H1 (cell line): ENCODE measurements around the gene SLC25A21. TPM values are rescaled to one million over a fixed set of nuclear protein-coding genes. Genes with fewer than 3 reads are reported as not detected.

Experiments used
- CTCF ChIA-PET: fragments of 300-600 bp; sonication (Branson Sonifier 250); formaldehyde crosslinking; loops from one replicate; lab custom pipeline; 2021; ENCODE audit not compliant: partially characterized antibody; lab: Charles Lee
- POLR2A ChIA-PET: fragments of 300-600 bp; sonication (Branson Sonifier 250); formaldehyde crosslinking; loops from one replicate; lab custom pipeline; 2021; ENCODE audit warnings: inconsistent platforms; ENCODE audit not compliant: partially characterized antibody; lab: Charles Lee
- DNase-seq, 2 experiments: peaks; one replicate each; pipeline versions ENCODE4 v3.0.0 to v3.0.0-alpha.2; 2010 to 2022; ENCODE audit warnings: low spot score in 2 of 2, low read depth in 1 of 2, mixed read lengths in 1 of 2
- FAIRE-seq: peaks from 2 replicates; lab custom pipeline; 2011; peaks lifted over from hg19 to GRCh38; lab: Jason Lieb, UNC
- H2AFZ ChIP-seq: 2 replicates; pipeline ENCODE4 v1.8.1; 2012; ENCODE audit warnings: low read length, inconsistent platforms
- H2AK5ac ChIP-seq: 2 replicates; pipeline ENCODE4 v1.6.1; 2013; ENCODE audit warnings: low read depth, low read length
- H2BK120ac ChIP-seq: replicated peaks from 2 replicates; pipeline ENCODE3; 2013; ENCODE audit warnings: low read depth, low read length, inconsistent platforms
- H2BK12ac ChIP-seq: 2 replicates; pipeline ENCODE4 v1.6.1; 2013; ENCODE audit warnings: low read depth, low read length
- H2BK15ac ChIP-seq: 2 replicates; pipeline ENCODE4 v1.6.1; 2013; ENCODE audit warnings: low read length
- H2BK20ac ChIP-seq: 2 replicates; pipeline ENCODE4 v1.6.1; 2013; ENCODE audit warnings: low read length
- H2BK5ac ChIP-seq: 2 replicates; pipeline ENCODE4 v1.6.1; 2013; ENCODE audit warnings: low read depth, low read length
- H3K14ac ChIP-seq: 2 replicates; pipeline ENCODE4 v1.6.1; 2013; ENCODE audit warnings: inconsistent platforms; ENCODE audit not compliant: insufficient read length
- H3K18ac ChIP-seq: 2 replicates; pipeline ENCODE4 v1.6.1; 2013; ENCODE audit warnings: low read length; ENCODE audit errors: extremely low read depth
- H3K23ac ChIP-seq: 2 replicates; pipeline ENCODE4 v1.6.1; 2013; ENCODE audit warnings: inconsistent platforms; ENCODE audit not compliant: insufficient read length
- H3K23me2 ChIP-seq: 2 replicates; pipeline ENCODE4 v1.6.1; 2013; ENCODE audit warnings: low read depth, low read length
- H3K27ac ChIP-seq: 2 replicates; pipeline ENCODE4 v1.6.1; 2011; ENCODE audit warnings: low read depth, low read length, inconsistent platforms
- H3K27me3 ChIP-seq, 4 experiments: replicated peaks in 1 of 4; 1 replicate in 1 of 4; 2 replicates in 3 of 4; pipeline versions ENCODE4 v1.6.1 to v1.8.1; 2011 to 2013; ENCODE audit warnings: low read length in 3 of 4, mild to moderate bottlenecking in 3 of 4, inconsistent platforms in 2 of 4, mixed read lengths in 2 of 4, moderate library complexity in 1 of 4; ENCODE audit not compliant: control insufficient read depth in 3 of 4, insufficient read depth in 3 of 4; ENCODE audit errors: extremely low read depth in 1 of 4
- H3K36me3 ChIP-seq, 4 experiments: 2 replicates each; pipeline versions ENCODE4 v1.6.1 to v1.8.1; 2011 to 2013; ENCODE audit warnings: mild to moderate bottlenecking in 4 of 4, low read length in 3 of 4, moderate library complexity in 2 of 4, control low read depth in 1 of 4, inconsistent platforms in 1 of 4; ENCODE audit not compliant: insufficient read depth in 4 of 4, control insufficient read depth in 2 of 4
- H3K4ac ChIP-seq: replicated peaks from 2 replicates; pipeline ENCODE3; 2013; ENCODE audit warnings: low read length, low read depth, mixed read lengths, inconsistent platforms; ENCODE audit not compliant: insufficient read length
- H3K4me1 ChIP-seq, 4 experiments: replicated peaks in 1 of 4; 1 replicate in 1 of 4; 2 replicates in 3 of 4; pipeline versions ENCODE4 v1.6.1 to v1.8.1; 2011 to 2013; ENCODE audit warnings: low read length in 3 of 4, inconsistent platforms in 2 of 4, mixed read lengths in 1 of 4; ENCODE audit not compliant: insufficient read depth in 4 of 4, control insufficient read depth in 3 of 4
- H3K4me2 ChIP-seq, 2 experiments: 2 replicates each; pipeline versions ENCODE4 v1.6.1 to v1.8.1; 2011 to 2013; ENCODE audit warnings: low read depth in 2 of 2, low read length in 2 of 2, control low read depth in 1 of 2, inconsistent platforms in 1 of 2, mild to moderate bottlenecking in 1 of 2; ENCODE audit not compliant: insufficient read depth in 1 of 2
- H3K4me3 ChIP-seq, 4 experiments: fragments of 200-600, 300-600 bp in 1 of 4; sonication (generic), shearing (Covaris generic), sonication (Bioruptor Twin) in 1 of 4; 2 replicates each; pipeline versions ENCODE4 v1.5.1 to v1.8.1; 2011 to 2016; ENCODE audit warnings: low read length in 4 of 4, low read depth in 3 of 4, control low read depth in 2 of 4, inconsistent platforms in 2 of 4, mild to moderate bottlenecking in 2 of 4, mixed read lengths in 1 of 4, moderate library complexity in 1 of 4; ENCODE audit not compliant: insufficient read depth in 2 of 4; ENCODE audit errors: extremely low read depth in 1 of 4
- H3K56ac ChIP-seq: replicated peaks from 2 replicates; pipeline ENCODE3; 2013; ENCODE audit warnings: low read depth, mild to moderate bottlenecking, mixed read lengths, low read length, inconsistent platforms; ENCODE audit not compliant: insufficient read length
- H3K79me1 ChIP-seq: 2 replicates; pipeline ENCODE4 v1.6.1; 2013; ENCODE audit warnings: low read depth, low read length, control low read depth
- H3K79me2 ChIP-seq, 2 experiments: 2 replicates each; pipeline versions ENCODE4 v1.6.1 to v1.8.1; 2012 to 2013; ENCODE audit warnings: low read length in 2 of 2, mild to moderate bottlenecking in 2 of 2, inconsistent platforms in 1 of 2; ENCODE audit not compliant: insufficient read depth in 2 of 2, control insufficient read depth in 1 of 2
- H3K9ac ChIP-seq, 4 experiments: replicated peaks in 1 of 4; 1 replicate in 1 of 4; 2 replicates in 3 of 4; pipeline versions ENCODE4 v1.6.1 to v1.8.1; 2011 to 2013; ENCODE audit warnings: low read depth in 3 of 4, low read length in 3 of 4, control low read depth in 2 of 4, mild to moderate bottlenecking in 2 of 4, moderate library complexity in 2 of 4, inconsistent platforms in 1 of 4; ENCODE audit errors: extremely low read depth in 1 of 4
- H3K9me3 ChIP-seq, 2 experiments: 2 replicates each; pipeline versions ENCODE4 v1.6.1 to v1.8.1; 2012 to 2013; ENCODE audit warnings: mild to moderate bottlenecking in 2 of 2, moderate library complexity in 2 of 2, control low read depth in 1 of 2, inconsistent platforms in 1 of 2, low read depth in 1 of 2, low read length in 1 of 2, mixed read lengths in 1 of 2; ENCODE audit not compliant: insufficient read depth in 2 of 2
- H4K20me1 ChIP-seq, 2 experiments: replicated peaks in 1 of 2; 2 replicates each; pipeline versions ENCODE3 to v1.8.1; 2011 to 2013; ENCODE audit warnings: inconsistent platforms in 2 of 2, low read length in 2 of 2, mild to moderate bottlenecking in 1 of 2; ENCODE audit not compliant: insufficient read depth in 2 of 2, control insufficient read depth in 1 of 2
- H4K5ac ChIP-seq: 2 replicates; pipeline ENCODE4 v1.6.1; 2013; ENCODE audit warnings: low read length, low read depth, mixed read lengths, inconsistent platforms; ENCODE audit not compliant: insufficient read length
- H4K8ac ChIP-seq: 2 replicates; pipeline ENCODE4 v1.8.0; 2013; ENCODE audit warnings: mild to moderate bottlenecking, moderate library complexity, low read length, inconsistent platforms; ENCODE audit not compliant: insufficient read depth; ENCODE audit errors: extremely low read depth
- H4K91ac ChIP-seq: replicated peaks from 2 replicates; pipeline ENCODE3; 2013; ENCODE audit warnings: low read length, mixed read lengths, inconsistent platforms; ENCODE audit not compliant: insufficient read length
- ASH2L ChIP-seq: fragments of 200-600, 300-600 bp; sonication (generic); IDR thresholded peaks from one replicate; pipeline ENCODE4 v1.7.1; 2017; ENCODE audit warnings: low read length
- BACH1 ChIP-seq: IDR thresholded peaks from 2 replicates; pipeline ENCODE4 v1.6.1; 2012; ENCODE audit warnings: low read length, improper control_type of control experiment
- HDAC2 ChIP-seq, 2 experiments: fragments of 300-600 bp in 1 of 2; sonication (generic) in 1 of 2; IDR thresholded peaks; 2 replicates each; pipeline ENCODE4 v1.6.1; 2011 to 2012; ENCODE audit warnings: low read depth in 2 of 2, low read length in 2 of 2, mild to moderate bottlenecking in 2 of 2, moderate library complexity in 2 of 2, borderline replicate concordance in 1 of 2, inconsistent platforms in 1 of 2
- PHF8 ChIP-seq: fragments of 200-600 bp; sonication (generic); conservative IDR thresholded peaks from 2 replicates; pipeline ENCODE4 v1.7.1; 2012; ENCODE audit warnings: low read depth, mild to moderate bottlenecking, inconsistent platforms, low read length, moderate library complexity
- SAP30 ChIP-seq: fragments of 300-600 bp; sonication (generic); IDR thresholded peaks from 2 replicates; pipeline ENCODE4 v1.7.1; 2012; ENCODE audit warnings: low read length, moderate library complexity, mild to moderate bottlenecking, inconsistent platforms; ENCODE audit not compliant: insufficient read depth, insufficient replicate concordance
- TAF1 ChIP-seq: IDR thresholded peaks from 2 replicates; pipeline ENCODE4 v1.6.1; 2011; ENCODE audit warnings: mild to moderate bottlenecking, low read depth, low read length
- WGBS, 2 experiments: shearing (Covaris generic) in 1 of 2; methylation state at CpG; one replicate each; pipeline versions ENCODE4 v1.1.6 to v1.1.7; 2013 to 2015; ENCODE audit warnings: low lambda C conversion rate in 2 of 2, mixed read lengths in 2 of 2, inconsistent platforms in 1 of 2, low coverage in 1 of 2, missing lambda C conversion rate in 1 of 2; ENCODE audit not compliant: insufficient replicate concordance in 2 of 2, insufficient coverage in 1 of 2, insufficient read length in 1 of 2; ENCODE audit errors: extremely low coverage in 1 of 2, missing lambda C conversion rate in 1 of 2; 5-methylcytosine and 5-hydroxymethylcytosine counted together
- polyA plus RNA-seq, 7 experiments: library from polyadenylated mRNA; depleted of rRNA in 3 of 7; stranded (reverse) in 5 of 7; unstranded in 2 of 7; fragments of >200 nt in 5 of 7; fragments of 200-250 nt in 2 of 7; gene quantifications; 1 replicate in 5 of 7; 2 replicates in 1 of 7; 4 replicates in 1 of 7; pipeline versions ENCODE4 v1.2.1 to v1.2.3, GENCODE V29; 2011 to 2013; ENCODE audit warnings: missing spikeins in 2 of 7, mixed read lengths in 2 of 7
- total RNA-seq: library from RNA; stranded (reverse); fragmentation: NEBNext Ultra II Directional; extraction: Animal tissue kit (Norgen Biotek cat#: 25700); gene quantifications from 2 replicates; pipeline ENCODE4 v1.2.1, GENCODE V29; 2021
- TF ChIP-seq, protein P1 (sequence below): IDR thresholded peaks from 2 replicates; pipeline ENCODE4 v1.6.1; 2012; ENCODE audit warnings: low read length, inconsistent platforms

Gene SLC25A21
- total and polyA plus RNA-seq, 2 of the 8 experiments (the other 6 are each of a cell fraction or from before 2014, with no cell fraction given), result 6.9 to 15.7 TPM

DNA sequence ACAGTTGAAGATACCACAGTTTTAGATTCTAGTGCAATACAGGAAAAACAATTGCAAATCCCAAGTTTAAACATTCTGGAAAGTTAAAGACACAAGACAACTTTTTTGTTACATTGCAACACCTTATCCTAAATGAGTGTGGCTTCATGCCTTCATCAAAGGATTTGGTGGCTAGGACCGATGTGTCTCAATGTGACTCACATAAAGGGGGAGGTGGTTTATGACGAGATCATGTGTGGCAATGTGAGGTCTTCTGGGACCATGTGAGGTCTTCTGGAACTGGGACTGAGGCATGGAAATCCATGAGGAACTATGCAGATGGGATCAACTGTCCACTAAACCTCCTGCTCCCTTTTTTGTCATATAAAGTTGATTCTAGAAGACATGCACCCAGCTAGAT lies 344.5 kb downstream of the SLC25A21 start:
- H4K91ac ChIP-seq, result no peak overlapping the region
- no peak for TF ChIP-seq HDAC2 (IDR thresholded peaks at IDR 0.05; ENCODE audit: borderline replicate concordance in 1 of 2, low read depth in 2 of 2, low read length in 2 of 2)
- TF ChIP-seq BACH1, result no peak
- TF ChIP-seq, protein P1, sequence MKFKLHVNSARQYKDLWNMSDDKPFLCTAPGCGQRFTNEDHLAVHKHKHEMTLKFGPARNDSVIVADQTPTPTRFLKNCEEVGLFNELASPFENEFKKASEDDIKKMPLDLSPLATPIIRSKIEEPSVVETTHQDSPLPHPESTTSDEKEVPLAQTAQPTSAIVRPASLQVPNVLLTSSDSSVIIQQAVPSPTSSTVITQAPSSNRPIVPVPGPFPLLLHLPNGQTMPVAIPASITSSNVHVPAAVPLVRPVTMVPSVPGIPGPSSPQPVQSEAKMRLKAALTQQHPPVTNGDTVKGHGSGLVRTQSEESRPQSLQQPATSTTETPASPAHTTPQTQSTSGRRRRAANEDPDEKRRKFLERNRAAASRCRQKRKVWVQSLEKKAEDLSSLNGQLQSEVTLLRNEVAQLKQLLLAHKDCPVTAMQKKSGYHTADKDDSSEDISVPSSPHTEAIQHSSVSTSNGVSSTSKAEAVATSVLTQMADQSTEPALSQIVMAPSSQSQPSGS, result no peak
- no peak for TF ChIP-seq PHF8
- no peak for TF ChIP-seq TAF1
- TF ChIP-seq SAP30, result no peak
- no peak for TF ChIP-seq ASH2L
- no peak for FAIRE-seq

More for the DNA sequence above, 344.5 kb downstream of the SLC25A21 start:
- Histone ChIP-seq H3K36me3 (no peaks in the 10 kb centered on the region), H3K18ac (no peak overlapping the region), H3K9me3 (no peaks in the 10 kb centered on the region), H3K14ac (no peak overlapping the region), H4K5ac (no peak overlapping the region), H3K27me3 (no peaks in the 10 kb centered on the region), H2BK120ac (no peak overlapping the region), H2BK5ac (no peak overlapping the region), H3K4me1 (peaks cover 1 to 9% (median 6%) of the 10 kb centered on the region in 4 experiments; a peak in 5 of 7 replicates), H3K79me1 (no peaks in the 10 kb centered on the region), H2AFZ (no peak overlapping the region), H2BK15ac (no peak overlapping the region), H2BK12ac (no peak overlapping the region), H4K8ac (no peak overlapping the region), H3K79me2 (no peaks in the 10 kb centered on the region), H3K23ac (no peak overlapping the region), H3K4ac (no peak overlapping the region), H3K4me2 (no peak overlapping the region), H3K27ac (no peak overlapping the region), H2AK5ac (no peak overlapping the region), H3K9ac (no peak overlapping the region), H2BK20ac (no peak overlapping the region), H3K4me3 (no peak overlapping the region), H4K20me1 (no peaks in the 10 kb centered on the region), H3K23me2 (no peaks in the 10 kb centered on the region), H3K56ac (no peak overlapping the region)
- WGBS, 2 experiments, result 45% methylated on average over 2 of the region's 2 CpGs; no CpG with 5 or more reads in 1 of the 2 experiments
- ChIA-PET POLR2A (no interaction called here), CTCF (interaction anchor here (0.9 kb wide), 1 partner anchor 38 kb away, joined by 3 read pairs; no protein-coding TSS in a partner anchor)
- DNase-seq, result no peak
